HepG2 (cell line): ENCODE measurements around the gene NDOR1. TPM values are rescaled to one million over a fixed set of nuclear protein-coding genes. Genes with fewer than 3 reads are reported as not detected.

Source experiments
- CENPX ChIP-seq: sonication (generic); formaldehyde crosslinking; IDR thresholded peaks from 2 replicates; pipeline ENCODE4 v1.9.0; 2021; ENCODE audit warnings: mild to moderate bottlenecking, missing genetic modification reagents, moderate library complexity
- CSRNP2 ChIP-seq: sonication (generic); formaldehyde crosslinking; conservative IDR thresholded peaks from 2 replicates; pipeline ENCODE4 v1.8.0; 2022; ENCODE audit warnings: low read depth, missing genetic modification reagents
- HMG20A ChIP-seq: IDR thresholded peaks from 2 replicates; pipeline ENCODE4 v1.6.1; 2016; ENCODE audit warnings: borderline replicate concordance
- HNF1A ChIP-seq, 2 experiments: sonication (generic) in 1 of 2; formaldehyde crosslinking in 1 of 2; IDR thresholded peaks; 2 replicates each; pipeline versions ENCODE4 v1.4.0 to v1.6.1; 2016 to 2020; ENCODE audit warnings: borderline replicate concordance in 1 of 2, low read depth in 1 of 2, mild to moderate bottlenecking in 1 of 2, missing genetic modification reagents in 1 of 2
- PRDM15 ChIP-seq: sonication (generic); formaldehyde crosslinking; IDR thresholded peaks from 2 replicates; pipeline ENCODE4 v1.4.0; 2020; ENCODE audit warnings: missing genetic modification reagents
- SNAPC2 ChIP-seq: sonication (generic); formaldehyde crosslinking; IDR thresholded peaks from 2 replicates; pipeline ENCODE4 v1.8.1; 2022; ENCODE audit warnings: mild to moderate bottlenecking, missing genetic modification reagents
- SP140L ChIP-seq: sonication (generic); formaldehyde crosslinking; IDR thresholded peaks from 2 replicates; pipeline ENCODE4 v1.4.0; 2020; ENCODE audit warnings: missing genetic modification reagents, borderline replicate concordance
- SRSF1 ChIP-seq: fragments of 200-400 bp; formaldehyde crosslinking; optimal IDR thresholded peaks from 2 replicates; pipeline ENCODE3; 2017; ENCODE audit warnings: mild to moderate bottlenecking, low read depth, low read length, moderate library complexity
- TAF1 ChIP-seq: sonication (generic); formaldehyde crosslinking; IDR thresholded peaks from 2 replicates; pipeline ENCODE4 v1.4.0; 2020; ENCODE audit warnings: missing genetic modification reagents
- YY1 ChIP-seq: IDR thresholded peaks from 2 replicates; pipeline ENCODE4 v1.6.1; 2011; ENCODE audit warnings: low read length, low read depth, moderate library complexity, mild to moderate bottlenecking; ENCODE audit not compliant: insufficient read depth, insufficient replicate concordance
- ZFP62 ChIP-seq: sonication (generic); formaldehyde crosslinking; IDR thresholded peaks from 2 replicates; pipeline ENCODE4 v1.4.0; 2020; ENCODE audit warnings: missing genetic modification reagents
- ZNF230 ChIP-seq: sonication (generic); formaldehyde crosslinking; IDR thresholded peaks from 2 replicates; pipeline ENCODE4 v1.4.0; 2020; ENCODE audit warnings: mild to moderate bottlenecking, missing genetic modification reagents
- ZNF780A ChIP-seq: sonication (generic); formaldehyde crosslinking; IDR thresholded peaks from 2 replicates; pipeline ENCODE4 v1.8.0; 2022; ENCODE audit warnings: mild to moderate bottlenecking, missing genetic modification reagents, moderate library complexity
- ZSCAN29 ChIP-seq: sonication (generic); formaldehyde crosslinking; conservative IDR thresholded peaks from 2 replicates; pipeline ENCODE4 v1.4.0; 2020; ENCODE audit warnings: mild to moderate bottlenecking, missing genetic modification reagents
- polyA plus RNA-seq, 8 experiments: library from polyadenylated mRNA; depleted of rRNA in 3 of 8; stranded (reverse) in 7 of 8; unstranded in 1 of 8; fragments of >200 nt; fragmentation: Illumina TruSeq in 4 of 8; extraction: Trizol in 4 of 8; gene quantifications; 2 replicates each; pipeline versions ENCODE4 v1.2.1 to v1.2.3, GENCODE V29; 2011 to 2016; ENCODE audit warnings: low read depth in 4 of 8, missing spikeins in 1 of 8, mixed read lengths in 1 of 8; ENCODE audit not compliant: insufficient read depth in 1 of 8
- total RNA-seq, 5 experiments: library from RNA; depleted of rRNA; stranded (reverse); fragments of >200 nt; fragmentation: Illumina TruSeq; extraction: Trizol; gene quantifications; 2 replicates each; pipeline ENCODE4 v1.2.3, GENCODE V29; 2016; ENCODE audit warnings: low read depth in 1 of 5
- TF ChIP-seq, protein P1 (sequence below): sonication (generic); formaldehyde crosslinking; IDR thresholded peaks from 2 replicates; pipeline ENCODE4 v1.5.1; 2020; ENCODE audit warnings: mild to moderate bottlenecking, missing genetic modification reagents, moderate library complexity
- TF ChIP-seq, protein P2 (sequence below): sonication (generic); formaldehyde crosslinking; IDR thresholded peaks from 2 replicates; pipeline ENCODE4 v1.4.0; 2020; ENCODE audit warnings: missing genetic modification reagents, borderline replicate concordance

NDOR1 gene
- total and polyA plus RNA-seq, 2 of the 13 experiments (the other 11 are each of a cell fraction or from before 2014, with no cell fraction given) = 3.6 to 8.7 TPM

DNA sequence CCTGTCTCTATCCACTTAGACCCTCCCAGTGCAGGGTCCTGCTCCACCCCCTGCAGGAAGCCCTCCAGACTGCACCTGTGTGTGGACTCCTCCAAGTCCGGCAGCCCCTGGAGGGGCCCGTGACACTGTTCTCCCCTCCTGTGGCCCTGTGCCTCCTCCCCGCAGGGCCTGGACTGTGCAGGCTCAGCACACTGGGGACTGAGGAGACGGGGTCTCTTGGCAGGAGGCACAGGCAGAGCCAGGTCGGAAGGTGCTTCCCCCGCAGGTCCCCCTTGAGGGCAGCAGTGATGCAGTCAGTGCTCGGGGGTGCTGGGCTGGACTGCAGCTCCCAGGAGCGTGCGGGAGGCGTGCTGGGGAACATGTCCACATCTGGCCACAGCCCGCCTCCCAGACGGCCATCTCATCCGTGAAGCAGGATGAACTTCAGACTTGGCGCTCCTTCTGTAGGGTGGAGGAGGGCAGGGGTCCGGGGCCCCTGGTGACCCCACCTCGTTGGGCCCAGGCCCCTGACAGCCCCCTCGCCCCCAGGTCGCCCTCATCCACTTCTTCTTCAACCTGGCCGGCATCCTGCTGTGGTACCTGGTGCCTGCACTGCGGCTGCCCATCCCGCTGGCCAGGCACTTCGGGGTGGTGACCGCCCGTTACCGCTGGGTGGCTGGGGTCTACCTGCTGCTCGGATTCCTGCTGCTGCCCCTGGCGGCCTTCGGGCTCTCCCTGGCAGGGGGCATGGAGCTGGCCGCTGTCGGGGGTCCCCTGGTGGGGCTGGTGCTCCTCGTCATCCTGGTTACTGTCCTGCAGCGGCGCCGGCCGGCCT, 30.1 kb downstream of the NDOR1 start (continued):
- TF ChIP-seq HMG20A (CRISPR knock-in tag) = no peak
- TF ChIP-seq HNF1A (IDR thresholded peaks at IDR 0.05; ENCODE audit: low read depth) = no peak
- no peak for TF ChIP-seq HNF1A (CRISPR knock-in tag; IDR thresholded peaks at IDR 0.05; ENCODE audit: borderline replicate concordance)
- no peak for TF ChIP-seq CSRNP2 (CRISPR knock-in tag)
- no peak; the same call in 1 of the 2 replicates for TF ChIP-seq TAF1 (CRISPR knock-in tag)
- TF ChIP-seq ZFP62 (CRISPR knock-in tag) = no peak
- TF ChIP-seq YY1 = no peak
- TF ChIP-seq SNAPC2 = peak; percentile 73; the same call in 1 of the 2 replicates
- TF ChIP-seq, protein P1, sequence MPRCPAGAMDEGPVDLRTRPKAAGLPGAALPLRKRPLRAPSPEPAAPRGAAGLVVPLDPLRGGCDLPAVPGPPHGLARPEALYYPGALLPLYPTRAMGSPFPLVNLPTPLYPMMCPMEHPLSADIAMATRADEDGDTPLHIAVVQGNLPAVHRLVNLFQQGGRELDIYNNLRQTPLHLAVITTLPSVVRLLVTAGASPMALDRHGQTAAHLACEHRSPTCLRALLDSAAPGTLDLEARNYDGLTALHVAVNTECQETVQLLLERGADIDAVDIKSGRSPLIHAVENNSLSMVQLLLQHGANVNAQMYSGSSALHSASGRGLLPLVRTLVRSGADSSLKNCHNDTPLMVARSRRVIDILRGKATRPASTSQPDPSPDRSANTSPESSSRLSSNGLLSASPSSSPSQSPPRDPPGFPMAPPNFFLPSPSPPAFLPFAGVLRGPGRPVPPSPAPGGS = no peak; the same call in 1 of the 2 replicates
- TF ChIP-seq CENPX (CRISPR knock-in tag) = no peak
- TF ChIP-seq ZNF780A (CRISPR knock-in tag) = no peak
- no peak for TF ChIP-seq PRDM15 (CRISPR knock-in tag)
- no peak for TF ChIP-seq SP140L (CRISPR knock-in tag)
- TF ChIP-seq SRSF1 = no peak
- no peak for TF ChIP-seq ZNF230
- TF ChIP-seq ZSCAN29 = no peak
- TF ChIP-seq, protein P2, sequence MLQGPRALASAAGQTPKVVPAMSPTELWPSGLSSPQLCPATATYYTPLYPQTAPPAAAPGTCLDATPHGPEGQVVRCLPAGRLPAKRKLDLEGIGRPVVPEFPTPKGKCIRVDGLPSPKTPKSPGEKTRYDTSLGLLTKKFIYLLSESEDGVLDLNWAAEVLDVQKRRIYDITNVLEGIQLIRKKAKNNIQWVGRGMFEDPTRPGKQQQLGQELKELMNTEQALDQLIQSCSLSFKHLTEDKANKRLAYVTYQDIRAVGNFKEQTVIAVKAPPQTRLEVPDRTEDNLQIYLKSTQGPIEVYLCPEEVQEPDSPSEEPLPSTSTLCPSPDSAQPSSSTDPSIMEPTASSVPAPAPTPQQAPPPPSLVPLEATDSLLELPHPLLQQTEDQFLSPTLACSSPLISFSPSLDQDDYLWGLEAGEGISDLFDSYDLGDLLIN (CRISPR knock-in tag) = no peak
